GM18502 (cell line): ENCODE measurements around the gene SORD.
"Not testable (repeated sequence)": the region's sequence is repeated elsewhere in the genome, so short reads cannot be mapped to it uniquely, and the experiment has no call there.

Source experiments
- ATAC-seq: cut with Tn5 transposase; IDR thresholded peaks from one replicate; pipeline ENCODE4 v1.9.1; 2021; ENCODE audit warnings: mild to moderate bottlenecking; ENCODE audit not compliant: unreplicated experiment, poor library complexity

SORD gene

GRCh38 chr15:45052676-45053075, 29.7 kb downstream of the SORD start:
- ATAC-seq, result not testable (repeated sequence)

- not testable (repeated sequence) for ATAC-seq
Measured at GRCh38 chr15:45058690-45059675, 36.0 kb downstream of the SORD start.

GRCh38 chr15:45062301-45062700, 39.3 kb downstream of the SORD start:
- ATAC-seq, result not testable (repeated sequence)

DNA sequence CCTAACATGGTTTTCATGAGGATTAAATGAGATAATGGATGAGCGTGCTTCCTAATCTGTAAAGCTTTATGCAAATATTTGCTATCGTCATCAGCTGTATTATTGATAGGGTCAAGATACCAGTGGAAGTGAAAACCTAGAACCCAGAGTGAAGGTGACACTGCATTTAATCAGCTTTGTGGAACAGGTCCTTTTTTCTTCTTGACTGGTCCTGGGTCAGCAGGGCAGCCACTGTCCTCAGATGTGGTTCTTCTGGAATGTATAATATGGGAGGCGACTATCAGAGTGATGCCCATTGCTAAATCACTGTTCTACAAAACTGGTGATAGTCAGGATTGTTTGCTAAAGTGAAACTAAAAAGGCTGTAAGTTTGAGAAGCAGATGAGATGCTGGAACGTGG, 41.4 kb downstream of the SORD start:
- ATAC-seq, result no peak

GRCh38 chr15:45069942-45070360, 47.0 kb downstream of the SORD start:
- ATAC-seq, result not testable (repeated sequence)

DNA sequence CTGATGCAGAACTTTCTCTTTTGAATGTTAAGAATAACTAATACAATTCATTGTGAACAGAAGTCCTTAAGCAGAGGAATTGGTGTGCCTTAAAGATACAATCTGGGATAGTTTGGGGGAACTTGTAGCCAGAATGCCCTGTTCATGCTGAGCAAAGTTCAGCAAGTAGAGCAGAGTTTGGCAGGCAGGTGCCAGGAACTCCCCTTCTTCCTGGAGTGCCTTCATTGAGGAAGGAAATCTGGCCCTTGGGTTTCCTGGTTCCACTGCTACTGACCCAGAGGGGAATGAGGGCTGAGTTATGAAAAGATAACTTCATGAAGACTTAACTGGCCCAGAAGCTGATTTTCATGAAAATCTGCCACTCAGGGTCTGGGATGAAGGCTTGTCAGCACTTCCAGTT, 50.6 kb downstream of the SORD start:
- ATAC-seq, result not testable (repeated sequence)

DNA sequence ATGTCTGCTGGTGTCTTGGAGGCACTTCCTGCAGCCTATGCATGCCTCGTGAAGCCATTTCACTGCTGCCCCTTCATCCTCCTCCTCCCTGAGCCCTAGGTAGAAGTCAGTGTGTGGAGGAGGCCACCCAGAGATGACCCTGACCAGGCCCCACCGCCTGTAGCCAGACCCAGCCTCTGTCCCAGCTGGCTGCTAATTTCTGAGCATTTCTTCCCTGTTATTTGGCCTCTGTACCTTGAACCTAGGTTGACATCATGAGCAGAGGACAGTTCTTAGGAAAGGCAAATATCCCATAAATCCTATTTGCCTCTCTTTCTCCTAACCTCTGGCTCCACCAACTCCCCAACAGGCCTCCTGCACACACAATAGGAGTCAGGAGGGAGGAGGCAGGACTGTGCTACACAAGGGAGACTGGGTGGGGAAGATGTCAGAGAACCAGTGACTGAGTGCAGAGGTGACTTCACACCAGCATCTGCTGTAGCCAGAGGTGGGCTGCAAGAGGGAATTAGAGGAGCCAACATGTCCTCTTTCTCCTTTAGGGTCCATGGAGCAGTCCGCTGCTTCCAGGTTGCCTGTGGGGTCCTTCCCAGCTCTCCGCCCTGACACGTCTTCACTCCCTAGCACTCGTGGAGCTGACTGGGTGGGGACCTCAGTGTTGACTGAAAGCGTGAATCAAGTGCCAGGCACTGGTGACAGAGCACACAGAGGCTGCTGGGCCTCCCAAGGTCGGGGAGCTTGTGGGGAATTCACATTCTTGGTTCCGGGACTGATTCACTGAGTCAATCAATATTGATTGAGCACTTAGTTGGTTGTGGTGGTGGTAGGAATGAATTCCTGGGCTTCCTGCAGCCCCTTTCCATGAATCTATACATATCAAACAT, 52.7 kb downstream of the SORD start:
- not testable (repeated sequence) for ATAC-seq

DNA sequence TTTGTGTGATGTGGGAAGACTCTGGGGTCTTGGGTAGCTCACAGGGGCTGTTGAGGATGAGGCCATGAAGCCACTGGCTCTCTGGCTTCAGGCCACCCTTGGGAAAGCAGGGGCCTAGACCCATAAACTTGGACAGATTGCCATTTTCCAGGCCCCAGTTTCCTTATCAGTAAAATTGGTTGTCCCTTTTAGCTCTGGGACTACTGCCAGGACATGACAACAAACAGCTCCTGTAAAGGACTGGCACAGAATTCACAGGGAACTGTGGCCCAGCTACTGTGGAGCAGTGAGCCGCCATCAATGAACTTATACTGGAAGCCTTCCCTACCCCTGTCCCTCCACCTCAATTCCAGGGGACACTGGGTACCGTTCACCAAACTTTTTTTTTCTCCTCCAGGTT, 54.4 kb downstream of the SORD start:
- not testable (repeated sequence) for ATAC-seq

- ATAC-seq, result not testable (repeated sequence)
Measured at GRCh38 chr15:45079201-45079600, 56.2 kb downstream of the SORD start.

GRCh38 chr15:45079628-45080246, 56.7 kb downstream of the SORD start:
- not testable (repeated sequence) for ATAC-seq

DNA sequence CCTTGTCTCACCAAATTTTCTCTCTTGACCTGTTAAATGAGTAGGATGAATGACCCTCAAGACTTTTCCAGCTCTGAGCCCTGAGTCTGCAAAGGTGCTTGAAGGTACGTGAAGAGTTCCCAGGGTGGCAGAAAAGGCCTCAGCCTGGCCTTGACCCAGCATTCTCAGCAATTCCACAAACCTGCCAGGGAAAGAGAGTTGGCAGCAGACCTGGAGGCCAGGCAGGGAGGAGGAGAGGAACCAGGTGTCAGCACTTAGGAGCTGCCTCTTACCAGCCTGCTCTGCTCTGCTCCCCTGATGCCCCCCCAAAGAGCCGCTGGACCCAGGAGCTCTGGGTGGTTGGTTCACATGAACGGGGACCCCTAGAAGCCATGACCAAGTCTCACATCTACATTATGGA, 57.6 kb downstream of the SORD start:
- not testable (repeated sequence) for ATAC-seq

- ATAC-seq, result not testable (repeated sequence)
Measured at GRCh38 chr15:45082412-45082811, 59.4 kb downstream of the SORD start.

DNA sequence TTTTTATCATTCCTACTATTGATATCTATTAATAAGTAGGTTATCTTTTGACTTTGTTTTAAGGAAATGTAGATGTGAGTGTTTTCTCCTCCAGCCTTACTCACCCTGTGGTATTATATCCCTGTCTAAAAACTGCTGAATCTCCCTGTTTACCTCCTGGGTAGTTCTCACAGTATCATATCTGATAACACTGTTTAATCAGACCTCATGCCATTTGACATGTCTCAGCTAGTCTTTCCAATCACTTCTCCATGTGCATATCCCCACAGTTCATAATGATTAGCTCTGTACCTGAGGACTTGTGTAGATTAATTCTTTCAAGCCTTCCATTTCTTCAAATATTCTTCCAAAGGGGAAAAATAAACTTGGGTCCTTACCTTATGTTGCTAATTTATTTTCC, 60.2 kb downstream of the SORD start:
- no peak for ATAC-seq

DNA sequence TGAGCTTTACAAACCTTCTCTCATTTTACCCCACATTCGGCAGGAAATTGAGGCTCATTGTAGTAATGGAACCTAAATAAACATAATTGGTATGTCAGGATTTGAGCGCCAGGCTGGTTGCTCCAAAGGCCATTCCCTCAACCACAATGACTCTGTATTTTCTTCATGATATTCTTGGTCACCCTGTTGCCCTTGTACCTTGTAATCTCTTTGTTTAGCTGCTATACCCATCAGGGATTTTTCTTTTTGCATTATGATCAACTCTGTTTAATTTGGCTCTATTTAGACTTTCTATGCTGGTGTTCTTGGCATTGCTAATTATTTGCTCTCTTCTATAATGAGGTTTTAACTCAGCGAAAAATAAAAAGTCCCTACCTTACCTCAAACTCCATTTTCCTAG, 61.2 kb downstream of the SORD start:
- no peak for ATAC-seq

DNA sequence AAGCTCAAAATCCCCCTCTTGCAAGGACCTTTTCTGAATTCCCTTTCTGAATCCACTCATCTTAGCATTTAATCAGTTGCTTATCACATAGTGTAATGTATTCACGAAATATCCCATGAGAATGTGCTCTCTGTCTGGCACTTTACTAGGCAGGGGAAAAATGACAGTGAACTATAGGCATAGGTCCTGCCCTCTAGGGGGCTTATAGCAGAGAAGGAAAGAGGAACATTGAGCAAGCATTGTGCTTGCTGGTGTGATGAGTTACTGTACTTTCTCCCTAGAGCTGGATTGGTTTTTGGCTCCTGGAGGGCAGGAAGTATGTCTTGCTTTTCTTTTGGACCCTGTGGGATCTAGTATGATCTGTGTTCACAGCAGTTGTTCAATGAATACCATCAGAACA, 64.5 kb downstream of the SORD start:
- ATAC-seq, result no peak

- no peak for ATAC-seq
Measured at GRCh38 chr15:45088801-45089711, 66.1 kb downstream of the SORD start.

- ATAC-seq, result no peak
Measured at GRCh38 chr15:45089712-45090373, 66.8 kb downstream of the SORD start.

- no peak for ATAC-seq
Measured at GRCh38 chr15:45091161-45091560, 68.2 kb downstream of the SORD start.

GRCh38 chr15:45091576-45091975, 68.6 kb downstream of the SORD start:
- no peak for ATAC-seq
